NCI-H82 (cell line): ENCODE results near the gene IRF4.

ENCODE experiments used
- DNase-seq: peaks from one replicate; lab custom pipeline; 2025; lab: John Stamatoyannopoulos, UW

The IRF4 gene

GRCh38 chr6:444653-445275 lies 53.2 kb downstream of the IRF4 start:
- no peak for DNase-seq

DNA sequence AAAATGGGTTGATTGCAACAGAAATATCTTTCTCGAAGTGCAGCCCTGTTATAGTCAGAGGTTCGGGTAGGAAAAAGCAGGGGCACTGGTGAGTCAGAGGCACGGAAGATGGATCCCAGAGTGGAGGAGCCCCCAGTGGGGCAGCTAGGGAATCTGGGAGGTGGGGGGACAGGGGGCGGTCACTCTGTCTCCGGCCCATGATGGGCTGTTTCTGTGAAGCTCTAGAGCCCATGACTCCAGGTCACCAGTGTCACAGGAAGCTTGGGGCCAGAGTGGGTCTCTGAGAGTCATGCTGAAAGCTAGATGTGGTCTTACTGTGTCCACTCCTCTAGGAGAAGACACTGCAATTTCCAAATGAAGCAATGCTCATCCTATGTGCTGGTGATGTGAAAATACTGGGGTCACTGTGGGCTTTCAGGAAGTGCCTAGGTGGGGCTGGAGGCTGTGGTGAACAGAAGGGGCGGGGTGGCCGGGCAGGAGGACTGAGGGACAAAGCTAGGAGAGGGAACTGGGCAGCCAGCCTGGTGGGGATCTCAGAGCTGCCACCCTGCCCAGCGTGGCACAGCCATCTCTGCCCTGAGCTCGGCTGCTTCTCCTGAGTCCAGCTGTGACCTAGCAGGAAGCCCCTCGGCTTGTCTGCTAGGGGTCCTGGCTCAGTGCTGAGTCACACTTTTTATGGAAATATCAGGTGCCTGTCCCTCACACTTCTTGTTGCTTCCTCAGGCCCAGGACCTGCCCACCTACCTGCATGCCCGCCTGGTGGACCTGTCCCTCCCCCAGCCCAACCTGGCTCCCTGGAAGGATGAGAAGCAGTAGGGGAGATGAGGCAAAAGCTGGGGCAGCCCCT lies 54.2 kb downstream of the IRF4 start:
- no peak for DNase-seq

DNA sequence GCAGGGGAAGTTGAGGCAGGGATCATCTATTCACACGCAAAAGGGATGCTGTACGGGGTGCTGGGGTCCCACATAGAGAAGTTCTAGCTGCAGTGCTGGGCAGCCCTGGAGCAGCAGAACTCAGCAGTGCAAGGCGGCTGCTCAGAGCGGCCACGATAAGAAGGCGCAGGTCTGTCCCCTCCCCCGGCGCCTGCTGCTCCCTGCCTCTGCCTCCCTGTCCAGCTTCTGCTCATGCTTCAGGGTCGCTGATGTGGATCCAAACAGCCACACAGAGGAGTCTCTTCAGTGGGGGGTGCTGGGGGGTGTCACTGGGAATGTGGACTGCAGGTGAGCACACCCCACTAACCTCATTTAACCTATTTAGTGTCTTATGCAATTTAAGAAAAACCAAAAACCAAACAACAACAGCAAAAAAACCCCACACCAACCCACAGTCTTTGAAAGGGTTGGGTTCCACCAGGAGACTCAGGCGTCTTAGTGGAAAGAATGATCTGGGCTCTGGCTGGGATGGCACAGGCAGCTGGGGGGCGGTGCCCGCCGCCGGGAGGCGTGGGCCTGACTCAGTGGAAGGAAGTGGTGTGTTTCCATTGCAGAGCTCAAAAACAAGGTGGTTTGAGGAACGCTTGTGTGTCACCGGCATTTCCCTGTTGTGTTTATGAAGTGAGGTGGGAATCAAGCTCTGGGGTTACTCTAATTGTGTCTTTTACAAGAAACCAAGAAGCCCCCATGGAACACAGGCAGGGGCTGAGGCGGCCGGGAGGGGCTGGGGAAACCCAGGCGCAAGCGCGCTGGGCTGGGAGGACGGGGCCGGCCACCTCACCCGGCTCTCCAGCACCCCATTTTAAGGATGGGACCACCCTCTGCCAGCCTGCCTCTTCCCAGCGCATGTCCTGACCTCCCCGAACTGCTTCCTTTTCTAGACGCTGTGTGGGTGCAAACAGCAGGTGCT lies 55.1 kb downstream of the IRF4 start:
- DNase-seq, result no peak

DNA sequence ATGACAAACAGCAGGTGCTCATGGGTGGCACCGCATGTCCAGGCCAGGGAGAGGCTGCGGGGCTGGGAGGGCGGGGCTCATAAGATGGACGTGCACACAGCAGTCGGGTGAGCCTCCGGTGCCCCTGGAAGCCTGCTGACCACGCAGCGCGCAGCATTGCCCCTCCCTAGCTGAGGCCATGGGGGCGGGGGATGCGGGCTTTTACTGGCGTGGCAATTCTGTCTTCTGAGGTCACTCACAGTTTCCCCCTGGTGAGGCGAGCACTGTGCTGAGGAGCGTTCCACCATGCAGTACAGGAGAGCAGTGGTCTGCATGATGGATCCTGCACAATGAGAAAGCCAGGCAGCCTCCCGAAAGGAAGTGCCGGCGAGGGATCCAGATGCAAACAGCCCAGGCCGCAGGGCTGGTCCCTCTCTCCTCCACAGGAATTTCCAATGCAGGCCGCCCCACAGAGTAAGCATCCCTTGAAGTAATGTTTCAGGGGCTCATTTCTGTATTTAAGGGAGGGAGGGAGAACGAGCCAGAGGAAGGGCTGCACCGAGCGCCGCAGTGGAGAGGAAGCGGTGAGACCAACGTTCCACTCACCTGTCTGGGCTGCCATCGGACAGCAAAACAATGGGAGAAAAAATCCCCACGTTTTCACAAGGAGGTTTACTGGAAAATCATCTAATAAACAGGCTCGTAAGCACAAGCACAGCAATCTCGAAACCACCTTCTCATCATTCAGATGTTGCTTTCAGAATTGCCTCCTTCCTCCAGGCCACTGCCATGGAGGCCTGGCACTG lies 56.0 kb downstream of the IRF4 start:
- DNase-seq, result no peak

- no peak for DNase-seq
These were observed 56.9 kb downstream of the IRF4 start for GRCh38 chr6:448296-449056.

DNA sequence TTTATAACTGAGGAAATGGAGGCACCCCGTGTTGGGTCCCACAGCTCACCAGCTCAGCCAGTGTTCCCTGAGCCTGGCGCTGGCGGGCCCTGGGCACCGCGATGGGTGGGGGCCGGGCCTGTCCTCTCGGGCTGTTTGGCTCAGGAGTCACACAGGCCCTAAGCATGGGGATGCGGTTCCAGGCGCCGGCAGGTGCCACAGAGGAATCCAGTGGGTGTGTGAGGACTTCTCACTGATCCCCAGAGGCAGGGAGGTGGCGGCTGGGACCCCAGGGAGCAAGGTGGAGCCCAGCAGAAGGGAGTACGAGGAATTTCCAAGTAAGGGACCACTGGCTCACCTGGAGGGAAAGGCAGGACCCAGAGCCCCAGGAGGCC lies 57.5 kb downstream of the IRF4 start:
- no peak for DNase-seq

DNA sequence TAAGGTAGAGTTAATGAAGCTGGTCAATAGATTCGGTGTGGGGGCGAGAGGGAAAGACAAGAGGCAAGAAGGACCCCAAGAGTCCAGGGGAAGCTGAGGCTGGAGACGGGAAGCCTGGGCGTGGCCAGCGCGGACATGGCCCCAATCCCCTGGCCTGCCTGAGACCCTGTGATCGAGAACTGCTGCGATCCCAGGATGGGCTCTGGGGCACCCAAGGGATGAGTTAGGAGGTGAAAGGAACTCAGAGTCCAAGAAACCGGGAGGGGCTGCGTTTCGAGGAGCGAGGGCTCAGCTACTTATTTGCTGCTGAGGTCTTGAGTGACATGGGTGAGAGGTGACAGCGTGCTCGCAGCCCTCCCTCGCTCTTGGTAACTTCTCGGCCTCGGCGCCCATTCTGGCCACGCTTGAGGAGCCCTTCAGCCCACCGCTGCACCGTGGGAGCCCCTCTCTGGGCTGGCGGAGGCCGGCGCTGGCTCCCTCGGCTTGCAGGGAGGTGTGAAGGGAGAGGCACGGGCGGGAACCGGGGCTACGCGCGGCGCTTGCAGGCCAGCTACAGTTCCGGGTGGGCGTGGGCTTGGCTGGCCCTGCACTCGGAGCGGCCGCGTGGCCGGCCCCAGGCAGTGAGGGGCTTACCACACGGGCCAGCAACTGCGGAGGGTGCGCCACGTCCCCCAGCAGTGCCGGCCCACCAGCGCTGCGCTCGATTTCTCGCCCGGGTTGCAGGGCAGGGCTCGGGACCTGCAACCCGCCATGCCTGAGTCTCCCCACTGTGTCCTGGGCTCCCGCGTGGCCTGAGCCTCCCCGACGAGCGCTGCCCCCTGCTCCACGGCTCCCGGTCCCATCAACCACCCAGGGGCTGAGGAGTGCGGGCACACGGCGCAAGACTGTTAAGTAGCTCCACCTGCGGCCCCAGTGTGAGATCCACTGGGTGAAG lies 58.2 kb downstream of the IRF4 start:
- DNase-seq, result no peak

GRCh38 chr6:451336-451735 lies 59.8 kb downstream of the IRF4 start:
- no peak for DNase-seq

GRCh38 chr6:451847-452246 lies 60.3 kb downstream of the IRF4 start:
- no peak for DNase-seq

- DNase-seq, result no peak
These were observed 60.9 kb downstream of the IRF4 start for GRCh38 chr6:452301-453067.

GRCh38 chr6:453152-453551 lies 61.6 kb downstream of the IRF4 start:
- DNase-seq, result peak; percentile 46

GRCh38 chr6:454148-454991 lies 62.8 kb downstream of the IRF4 start:
- DNase-seq, result no peak

- DNase-seq, result no peak
These were observed 63.5 kb downstream of the IRF4 start for GRCh38 chr6:455006-455585.

DNA sequence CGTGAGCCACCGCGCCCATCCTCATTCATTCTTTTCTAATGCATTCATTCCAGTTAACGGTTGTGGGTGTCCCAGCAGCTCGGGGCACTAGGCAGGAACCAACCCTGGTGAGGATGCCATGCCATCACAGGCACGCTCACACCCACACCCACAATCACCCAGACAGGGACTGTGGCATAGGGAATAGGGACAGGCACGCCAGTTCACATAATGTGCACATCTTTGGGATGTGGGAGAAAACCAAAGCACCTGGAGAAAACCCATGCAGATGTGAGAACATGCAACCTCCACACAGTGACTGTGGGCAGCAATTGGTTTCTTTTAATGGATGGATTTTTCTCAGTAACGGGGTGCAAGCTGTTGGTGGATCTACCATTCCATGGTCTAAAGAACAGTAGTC lies 64.3 kb downstream of the IRF4 start:
- DNase-seq, result no peak

- no peak for DNase-seq
These were observed 64.9 kb downstream of the IRF4 start for GRCh38 chr6:456358-456867.

DNA sequence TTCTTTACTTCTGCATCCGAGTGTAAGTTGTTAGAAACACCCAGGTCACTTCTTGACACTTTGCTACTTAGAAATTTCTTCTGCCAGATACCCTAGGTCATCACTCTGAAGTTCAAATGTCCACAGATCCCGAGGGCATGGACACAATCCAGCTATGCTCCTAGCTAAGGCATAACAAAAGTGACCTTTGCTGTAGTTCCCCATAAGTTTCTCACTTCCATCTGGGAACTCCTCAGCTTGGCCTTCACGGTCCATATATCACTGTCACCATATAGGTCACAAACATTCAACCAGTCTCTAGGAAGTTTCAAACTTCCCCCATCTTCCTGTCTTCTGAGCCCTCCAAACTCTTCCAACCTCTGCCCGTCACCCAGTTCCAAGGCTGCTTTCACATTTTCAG lies 65.3 kb downstream of the IRF4 start:
- no peak for DNase-seq
